22Rv1 (cell line): ENCODE data around the gene CSTF3.

Experiments used
- ZFX ChIP-seq: fragments of 450-650 bp; IDR thresholded peaks from 2 replicates; pipeline ENCODE4 v1.6.1; 2017; ENCODE audit warnings: antibody characterized with exemption, borderline replicate concordance
- TF ChIP-seq, protein P1 (sequence below): fragments of 450-650 bp; IDR thresholded peaks from 2 replicates; pipeline ENCODE4 v1.5.1; 2017; ENCODE audit warnings: mild to moderate bottlenecking

DNA sequence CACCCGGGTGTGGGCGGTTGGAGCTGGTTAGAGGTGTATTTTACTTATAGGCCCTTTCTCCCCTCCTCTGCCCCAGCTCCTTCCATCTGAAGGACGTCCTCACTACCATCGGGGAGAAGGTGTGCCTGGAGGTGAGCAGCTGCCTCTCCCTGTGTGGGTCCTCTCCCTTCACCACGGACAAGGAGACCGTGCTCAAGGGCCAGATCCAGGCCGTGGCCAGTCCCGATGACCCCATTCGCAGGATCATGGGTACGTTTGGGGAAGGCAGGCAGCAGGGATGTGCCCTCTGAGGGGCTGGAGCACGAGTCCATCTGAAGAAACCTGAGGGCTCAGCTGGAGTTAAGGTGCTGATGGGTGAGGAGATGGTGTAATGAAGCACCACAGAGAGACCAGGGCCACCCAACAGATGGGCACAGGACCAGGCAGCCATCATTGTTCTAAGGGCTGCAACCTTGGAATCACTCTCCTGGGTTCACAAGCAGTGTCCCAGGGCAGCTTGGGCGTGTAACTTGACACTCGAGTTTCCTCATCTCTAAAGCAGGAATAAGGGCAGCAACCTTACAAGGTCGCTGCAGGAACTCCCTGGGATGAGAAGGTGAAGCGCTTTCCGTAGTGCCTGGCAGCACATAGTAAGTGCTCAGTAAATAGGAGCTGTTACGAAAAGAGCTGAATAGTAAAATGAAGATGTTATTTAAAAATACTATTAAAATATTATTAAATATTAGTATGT lies 92.5 kb downstream of the CSTF3 start:
- TF ChIP-seq, protein P1, sequence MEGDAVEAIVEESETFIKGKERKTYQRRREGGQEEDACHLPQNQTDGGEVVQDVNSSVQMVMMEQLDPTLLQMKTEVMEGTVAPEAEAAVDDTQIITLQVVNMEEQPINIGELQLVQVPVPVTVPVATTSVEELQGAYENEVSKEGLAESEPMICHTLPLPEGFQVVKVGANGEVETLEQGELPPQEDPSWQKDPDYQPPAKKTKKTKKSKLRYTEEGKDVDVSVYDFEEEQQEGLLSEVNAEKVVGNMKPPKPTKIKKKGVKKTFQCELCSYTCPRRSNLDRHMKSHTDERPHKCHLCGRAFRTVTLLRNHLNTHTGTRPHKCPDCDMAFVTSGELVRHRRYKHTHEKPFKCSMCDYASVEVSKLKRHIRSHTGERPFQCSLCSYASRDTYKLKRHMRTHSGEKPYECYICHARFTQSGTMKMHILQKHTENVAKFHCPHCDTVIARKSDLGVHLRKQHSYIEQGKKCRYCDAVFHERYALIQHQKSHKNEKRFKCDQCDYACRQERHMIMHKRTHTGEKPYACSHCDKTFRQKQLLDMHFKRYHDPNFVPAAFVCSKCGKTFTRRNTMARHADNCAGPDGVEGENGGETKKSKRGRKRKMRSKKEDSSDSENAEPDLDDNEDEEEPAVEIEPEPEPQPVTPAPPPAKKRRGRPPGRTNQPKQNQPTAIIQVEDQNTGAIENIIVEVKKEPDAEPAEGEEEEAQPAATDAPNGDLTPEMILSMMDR, result no peak
- no peak for TF ChIP-seq ZFX
